HG03159 (cell line): ENCODE measurements around the gene CFAP299.
"Not testable (repeated sequence)": the region's sequence is repeated elsewhere in the genome, so short reads cannot be mapped to it uniquely, and the experiment has no call there.

Source experiments
- ATAC-seq: cut with Tn5 transposase; IDR thresholded peaks from one replicate; pipeline ENCODE4 v1.9.1; 2021; ENCODE audit warnings: mild to moderate bottlenecking, moderate library complexity; ENCODE audit not compliant: unreplicated experiment

CFAP299 gene

DNA sequence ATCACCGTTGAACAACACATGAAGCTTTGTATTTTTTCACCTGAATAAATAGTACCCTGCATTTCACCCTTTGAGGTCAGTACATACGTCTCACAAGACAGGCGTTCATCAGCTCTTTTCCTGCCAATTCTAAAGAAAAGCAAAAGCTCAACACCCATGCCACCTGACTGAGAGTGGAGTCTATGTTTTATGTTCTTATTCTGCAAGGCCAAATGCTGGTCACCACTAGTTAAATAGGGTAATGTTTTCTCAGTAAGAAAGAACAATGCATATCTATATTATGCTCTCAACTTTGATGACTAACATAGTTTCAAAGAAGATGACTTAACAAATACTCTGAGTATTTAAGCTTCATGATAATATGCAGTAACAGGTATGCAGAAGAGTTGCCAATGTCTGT is 358.6 kb downstream of the CFAP299 start:
- ATAC-seq, result no peak

DNA sequence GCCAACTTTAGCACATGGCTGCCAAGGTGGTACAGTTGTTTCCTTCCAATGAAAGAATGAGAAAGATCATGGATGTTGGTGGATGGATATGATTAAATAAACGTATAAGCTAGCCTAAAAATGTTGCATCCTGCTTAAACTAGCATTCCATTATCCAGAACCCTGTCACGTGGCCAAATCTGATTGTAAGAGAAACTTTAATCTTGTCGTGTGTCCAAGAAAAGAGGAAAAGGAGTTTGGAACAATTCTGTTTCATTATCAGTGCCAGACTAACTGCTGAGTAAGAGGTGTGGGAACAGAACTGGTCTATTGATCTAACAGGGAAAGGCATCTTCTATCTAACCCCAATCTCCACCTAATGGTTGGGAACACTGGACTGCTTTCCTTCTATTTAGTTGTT is 369.8 kb downstream of the CFAP299 start:
- no peak for ATAC-seq

DNA sequence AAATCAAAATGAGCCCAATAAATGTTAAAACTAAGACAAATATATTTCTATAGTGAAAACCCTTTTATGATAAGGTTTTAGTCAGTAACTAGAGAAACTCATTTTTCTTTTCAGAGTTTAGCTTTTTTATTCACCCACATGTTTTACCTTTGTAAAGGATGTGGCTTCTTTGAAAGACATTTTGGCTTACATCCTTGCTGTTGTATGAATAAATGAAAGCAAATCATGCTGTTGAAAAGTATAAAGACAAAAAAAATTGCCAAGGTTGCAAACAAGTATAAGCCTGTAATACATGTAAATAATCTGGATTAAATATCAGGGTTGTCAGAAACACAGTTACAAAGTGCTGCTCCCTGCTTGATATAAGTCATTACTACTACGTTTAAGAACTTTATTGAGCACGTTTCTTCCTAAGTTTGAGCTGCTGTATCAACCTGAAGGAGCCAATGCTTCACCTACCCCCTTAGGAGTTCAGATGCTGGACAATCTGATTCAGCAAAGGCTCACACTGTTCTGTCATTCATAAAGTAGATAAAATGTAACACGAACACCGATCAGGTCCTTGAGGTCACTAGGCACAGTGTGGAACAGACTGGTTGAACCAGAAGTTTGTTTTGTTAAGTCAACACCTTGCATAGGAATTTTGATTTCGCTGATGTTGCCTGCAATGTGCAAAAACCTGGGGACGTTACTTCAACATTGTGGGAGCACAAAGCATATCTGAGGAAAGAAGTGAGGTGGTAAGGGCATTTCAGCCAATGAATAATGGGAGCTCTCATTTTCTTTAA is 373.7 kb downstream of the CFAP299 start:
- ATAC-seq, result no peak

DNA sequence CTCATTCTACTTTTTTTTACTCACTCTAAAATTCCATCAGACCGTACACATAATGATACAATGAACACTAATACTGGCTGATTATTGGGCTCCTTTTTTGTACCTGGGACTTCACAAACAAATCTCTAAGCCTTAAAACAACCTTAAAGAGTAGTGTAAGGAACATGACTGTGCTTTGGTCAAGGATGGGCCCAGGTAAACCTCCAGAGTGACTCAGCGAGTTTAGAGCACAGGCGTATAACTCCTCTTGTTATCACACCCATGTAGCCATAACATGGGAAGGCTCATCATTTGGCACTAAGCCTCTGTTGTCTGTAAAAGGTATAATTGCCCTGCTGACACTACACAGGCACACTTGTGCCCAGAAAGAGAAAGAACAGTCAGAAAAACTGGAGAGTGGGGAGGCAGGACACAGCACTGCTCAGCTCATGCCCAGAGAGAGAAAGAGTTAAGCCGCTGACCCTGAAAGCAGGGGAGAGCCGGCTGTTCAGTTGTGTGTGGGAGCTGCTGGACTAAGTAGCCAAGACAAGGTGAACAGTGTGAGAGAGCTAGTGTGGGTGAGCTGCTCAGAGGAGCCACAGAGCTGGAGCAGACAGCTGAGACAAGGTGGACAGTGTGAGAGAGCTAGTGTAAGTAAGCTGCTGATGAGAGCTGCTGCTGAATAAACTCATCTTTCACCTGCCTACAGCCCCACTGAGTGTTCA is 375.4 kb downstream of the CFAP299 start:
- no peak for ATAC-seq

GRCh38 chr4:80711956-80712355 is 376.4 kb downstream of the CFAP299 start:
- ATAC-seq, result no peak

GRCh38 chr4:80713409-80713808 is 377.9 kb downstream of the CFAP299 start:
- ATAC-seq, result no peak

DNA sequence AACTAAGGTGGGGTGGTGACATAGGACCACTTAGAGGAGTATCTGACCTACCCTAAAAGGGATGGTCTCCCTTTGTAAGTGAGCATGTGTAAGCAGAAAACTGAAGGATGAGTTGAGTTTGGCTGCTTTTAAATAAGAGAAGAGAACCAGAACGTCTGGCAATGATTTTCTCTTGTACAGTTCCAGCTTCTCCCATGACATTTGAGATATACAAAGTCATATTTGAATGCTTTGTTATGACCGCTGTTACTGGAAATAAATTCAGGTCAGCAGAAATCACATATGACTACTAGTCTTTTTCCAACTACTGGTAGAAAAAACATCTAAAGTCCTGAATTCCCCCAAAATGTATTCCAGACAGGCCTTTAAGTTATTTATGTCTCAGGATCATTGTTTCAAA is 381.7 kb downstream of the CFAP299 start:
- ATAC-seq, result no peak

DNA sequence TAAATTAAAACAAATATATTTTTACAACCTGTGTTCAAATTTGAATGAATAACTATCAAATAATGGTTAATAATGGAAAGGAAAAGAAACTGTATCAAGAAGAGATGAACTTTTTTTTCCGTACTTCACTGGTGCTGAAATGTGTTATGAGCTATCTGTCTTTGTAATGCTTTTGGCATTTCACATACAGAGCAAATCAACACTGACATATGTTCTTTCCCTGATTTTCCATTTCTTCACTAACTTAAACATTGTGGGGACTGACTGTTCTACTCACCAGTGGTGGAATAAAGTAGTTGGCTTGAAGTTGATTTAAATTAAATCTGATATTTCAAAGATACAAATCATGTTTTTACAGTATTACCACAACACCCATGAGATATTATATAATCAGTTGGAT is 390.9 kb downstream of the CFAP299 start:
- no peak for ATAC-seq

DNA sequence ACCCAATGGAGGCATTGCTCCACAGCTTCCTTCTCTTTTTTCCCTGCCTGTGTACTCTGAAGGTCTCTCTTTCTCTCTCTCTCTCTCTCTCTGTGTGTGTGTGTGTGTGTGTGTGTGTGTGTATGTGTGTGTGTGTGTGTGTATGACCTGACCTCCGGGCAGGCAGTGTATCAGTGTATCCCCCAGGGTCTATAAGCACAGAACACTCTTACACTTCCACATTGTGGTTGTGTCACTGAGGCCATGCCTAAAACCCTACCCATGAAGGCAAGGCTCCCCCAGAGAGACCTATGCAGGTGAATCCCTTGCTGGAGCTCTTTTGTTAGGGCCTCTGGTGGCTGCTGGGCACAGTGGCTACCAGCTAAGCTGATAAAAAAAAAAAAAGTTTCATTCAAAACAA is 394.6 kb downstream of the CFAP299 start:
- no peak for ATAC-seq

- no peak for ATAC-seq
Measured at GRCh38 chr4:80731436-80731835, 395.9 kb downstream of the CFAP299 start.

DNA sequence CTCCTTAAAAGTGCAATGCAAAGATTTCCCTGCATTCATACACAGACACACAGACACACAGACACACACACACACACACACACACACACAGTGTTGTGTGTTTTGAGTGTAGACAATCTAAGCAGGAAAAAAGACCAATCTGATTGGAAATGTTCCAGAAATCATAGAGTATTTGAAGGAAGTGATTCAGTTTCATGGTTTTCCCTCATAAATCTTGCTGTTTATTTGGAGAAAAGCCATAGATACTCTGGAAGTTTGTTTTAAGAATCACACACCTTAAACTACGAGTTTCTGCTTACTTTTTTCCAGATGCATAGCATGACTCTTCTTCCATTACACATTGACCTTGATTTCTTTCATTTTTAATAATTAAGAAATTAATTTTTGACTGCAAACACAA is 396.5 kb downstream of the CFAP299 start:
- ATAC-seq, result no peak

GRCh38 chr4:80740375-80740774 is 404.8 kb downstream of the CFAP299 start:
- ATAC-seq, result no peak

GRCh38 chr4:80749558-80749957 is 414.0 kb downstream of the CFAP299 start:
- not testable (repeated sequence) for ATAC-seq

DNA sequence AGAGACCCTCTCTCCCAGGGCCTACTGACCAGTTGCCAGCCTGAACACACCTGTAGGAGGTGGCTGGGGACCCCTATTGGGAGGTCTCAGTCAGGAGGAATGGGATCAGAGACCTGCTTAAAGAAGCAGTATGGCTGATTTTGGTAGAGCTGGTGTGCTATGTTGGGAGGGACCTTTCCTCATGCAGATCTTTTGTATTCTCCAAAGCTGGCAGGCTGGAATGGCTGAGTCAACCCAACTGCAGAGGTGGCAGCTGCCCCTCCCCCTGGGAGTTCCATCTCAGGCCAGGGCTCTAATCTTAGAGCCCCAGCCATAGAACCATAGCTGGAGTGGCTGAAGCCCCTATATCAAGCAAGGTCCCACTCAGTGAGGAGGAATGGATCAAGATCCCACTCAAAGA is 415.7 kb downstream of the CFAP299 start:
- no peak for ATAC-seq

DNA sequence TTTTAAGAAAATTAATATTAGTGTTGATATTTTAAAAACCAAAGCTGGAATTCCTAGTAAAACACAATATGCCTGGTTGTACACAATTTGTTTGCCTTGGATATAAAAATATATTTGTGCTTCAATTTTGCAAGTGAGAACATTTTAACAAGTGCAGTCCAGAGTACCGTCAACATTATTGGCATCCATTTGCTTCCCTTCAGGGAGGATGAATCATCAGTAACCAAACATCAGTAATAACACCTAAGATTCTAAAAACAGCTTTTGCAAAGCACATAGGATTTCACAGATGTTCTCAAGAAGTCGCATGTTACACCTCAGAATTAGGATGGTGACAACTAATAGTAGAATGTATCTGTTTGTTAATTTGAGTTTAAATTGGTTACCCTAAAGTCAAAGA is 432.4 kb downstream of the CFAP299 start:
- ATAC-seq, result no peak

DNA sequence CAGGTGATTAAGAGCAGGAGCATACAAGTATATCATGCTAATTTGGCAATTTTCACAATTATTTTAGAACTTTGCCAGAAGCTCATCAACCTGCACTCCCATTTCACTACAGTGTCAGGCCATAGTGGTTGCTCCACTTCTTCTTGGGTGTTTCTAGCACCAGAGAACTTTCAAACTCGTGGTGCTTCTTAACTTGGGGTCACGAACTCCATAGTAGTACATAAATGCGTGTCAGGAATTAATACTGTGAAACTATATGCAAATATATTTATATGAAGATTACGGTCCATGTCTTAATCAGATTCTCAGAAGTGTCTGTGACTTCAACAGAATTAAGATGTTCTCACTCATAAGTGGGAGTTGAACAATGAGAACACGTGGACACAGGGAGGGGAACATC is 440.6 kb downstream of the CFAP299 start:
- ATAC-seq, result no peak

- no peak for ATAC-seq
Measured at GRCh38 chr4:80781431-80781830, 445.9 kb downstream of the CFAP299 start.

- ATAC-seq, result no peak
Measured at GRCh38 chr4:80787306-80787705, 451.8 kb downstream of the CFAP299 start.

- ATAC-seq, result no peak
Measured at GRCh38 chr4:80788798-80789197, 453.3 kb downstream of the CFAP299 start.

GRCh38 chr4:80790152-80790551 is 454.6 kb downstream of the CFAP299 start:
- ATAC-seq, result no peak

DNA sequence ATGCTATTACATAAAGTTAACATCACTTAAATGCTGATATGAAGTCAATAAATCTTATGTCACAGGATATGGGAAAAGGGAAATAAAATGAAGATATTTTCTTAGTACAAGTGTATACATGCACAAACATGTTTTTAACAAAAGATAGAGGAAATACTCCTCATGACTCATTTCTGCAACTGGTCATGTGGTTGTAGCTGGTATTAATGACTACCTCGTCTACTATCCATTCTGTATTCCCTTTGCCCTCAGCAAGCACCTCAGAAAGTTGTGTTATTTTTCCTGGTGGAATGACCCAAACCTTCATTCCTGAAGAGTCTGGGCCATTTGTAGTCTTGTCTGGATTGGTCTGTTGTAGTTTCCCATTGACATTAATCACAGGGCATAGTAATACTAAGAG is 458.1 kb downstream of the CFAP299 start:
- not testable (repeated sequence) for ATAC-seq

DNA sequence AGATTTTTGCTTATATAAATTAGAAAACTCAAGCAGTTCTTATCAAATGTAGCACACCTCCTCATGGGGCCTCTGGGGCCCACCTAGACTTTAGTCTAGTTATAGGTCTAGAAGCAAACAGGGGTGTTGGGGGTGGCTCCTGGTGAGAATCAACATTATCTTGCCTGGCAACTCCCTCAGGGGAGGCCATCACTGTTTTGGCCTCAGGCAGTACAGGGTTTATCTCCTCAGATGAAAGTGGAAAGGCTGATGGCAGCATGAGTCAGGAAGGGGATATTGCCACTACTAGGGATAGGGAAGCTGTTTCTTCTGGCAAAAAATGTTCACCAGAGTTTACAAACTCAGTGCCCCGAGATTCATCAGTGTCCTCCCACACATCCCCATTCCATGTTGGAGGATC is 462.6 kb downstream of the CFAP299 start:
- no peak for ATAC-seq
